NCI-H748 treated with DMSO at 0.1 percent for 48 hours (cell line): ENCODE results near the gene ACSF2.
"Not testable (repeated sequence)": the region's sequence is repeated elsewhere in the genome, so short reads cannot be mapped to it uniquely, and the experiment has no call there.

ENCODE experiments used
- DNase-seq: peaks from one replicate; lab custom pipeline; 2025; lab: John Stamatoyannopoulos, UW

Gene ACSF2

GRCh38 chr17:50464736-50465135, 38.7 kb downstream of the ACSF2 start:
- no peak for DNase-seq

- DNase-seq, result no peak
These were observed 39.2 kb downstream of the ACSF2 start for GRCh38 chr17:50465171-50465570.

- DNase-seq, result no peak
These were observed 39.6 kb downstream of the ACSF2 start for GRCh38 chr17:50465635-50466034.

GRCh38 chr17:50466371-50467113, 40.5 kb downstream of the ACSF2 start:
- no peak for DNase-seq

- no peak for DNase-seq
These were observed 41.3 kb downstream of the ACSF2 start for GRCh38 chr17:50467114-50467854.

- no peak for DNase-seq
These were observed 41.9 kb downstream of the ACSF2 start for GRCh38 chr17:50467855-50468303.

GRCh38 chr17:50468304-50469207, 42.5 kb downstream of the ACSF2 start, which contains the start of gene CHAD:
TSS of gene CHAD (minus strand) at chr17:50468880. CDS start at chr17:50468813, 67 bp downstream.
- peak; percentile 9 for DNase-seq

GRCh38 chr17:50469208-50469605, 43.2 kb downstream of the ACSF2 start:
- no peak for DNase-seq

GRCh38 chr17:50469671-50470305, 43.8 kb downstream of the ACSF2 start:
- no peak for DNase-seq

GRCh38 chr17:50470426-50470825, 44.4 kb downstream of the ACSF2 start:
- no peak for DNase-seq

GRCh38 chr17:50471009-50471905, 45.2 kb downstream of the ACSF2 start:
- DNase-seq, result no peak

GRCh38 chr17:50472286-50472685, 46.3 kb downstream of the ACSF2 start:
- no peak for DNase-seq

- DNase-seq, result not testable (repeated sequence)
These were observed 46.7 kb downstream of the ACSF2 start for GRCh38 chr17:50472761-50473161.

GRCh38 chr17:50473901-50474300, 47.9 kb downstream of the ACSF2 start:
- DNase-seq, result no peak

- DNase-seq, result no peak
These were observed 48.5 kb downstream of the ACSF2 start for GRCh38 chr17:50474523-50474922.

- DNase-seq, result no peak
These were observed 49.3 kb downstream of the ACSF2 start for GRCh38 chr17:50475362-50475761.

GRCh38 chr17:50475775-50476544, 49.9 kb downstream of the ACSF2 start:
- not testable (repeated sequence) for DNase-seq

- no peak for DNase-seq
These were observed 50.7 kb downstream of the ACSF2 start for GRCh38 chr17:50476545-50477315.

- DNase-seq, result no peak
These were observed 52.0 kb downstream of the ACSF2 start for GRCh38 chr17:50477976-50478375.
